ENCODE data around the gene HSD17B7.

- TF ChIP-seq CTCF (IDR thresholded peaks at IDR 0.05) (no peak), POLR2AphosphoS5 (IDR thresholded peaks at IDR 0.05) (no peak), POLR2A (IDR thresholded peaks at IDR 0.05) (no peak), EP300 (IDR thresholded peaks at IDR 0.05) (no peak)
Observed at GRCh38 chr1:162755306-162755705, 35.2 kb upstream of the HSD17B7 start.
